ENCODE results near the gene RPS25.
"Not testable (repeated sequence)": the region's sequence is repeated elsewhere in the genome, so short reads cannot be mapped to it uniquely, and the experiment has no call there.

The RPS25 gene

DNA sequence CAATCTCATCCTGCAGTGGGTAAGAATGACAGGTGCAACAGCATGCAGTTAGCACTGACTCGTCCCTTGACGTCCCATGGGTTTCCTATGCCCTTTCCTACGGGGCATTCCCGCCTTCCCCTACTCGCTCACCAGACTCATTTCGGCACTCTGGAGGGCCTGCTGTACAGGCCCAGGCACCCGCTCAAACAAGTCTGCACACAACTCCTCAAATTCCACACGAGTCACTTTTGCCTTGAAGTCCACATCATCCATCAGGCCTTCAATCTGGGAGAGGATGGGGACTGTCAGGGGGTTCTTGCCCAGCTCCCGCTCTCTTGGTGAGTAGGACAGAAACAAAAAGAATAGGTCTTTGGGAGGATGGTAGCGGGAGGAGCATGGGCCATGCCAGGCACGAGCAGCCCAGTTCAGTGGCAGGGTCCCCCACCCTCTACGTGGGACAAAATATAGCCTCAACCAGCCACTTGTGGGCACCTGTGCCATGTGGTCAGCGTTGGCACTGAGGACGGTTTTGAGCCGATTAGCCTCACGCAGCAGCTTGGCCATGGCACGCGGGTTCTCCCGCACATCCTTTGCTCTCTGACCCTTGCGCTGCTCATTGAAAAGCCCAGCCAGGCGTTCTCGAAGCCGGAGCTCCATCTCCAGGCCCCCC lies 34.1 kb upstream of the RPS25 start:
- Histone ChIP-seq H3K9ac (ENCODE audit: low read length) (no peak overlapping the region), H3K4me3 (ENCODE audit: low read length) (no peak overlapping the region), H3K4me1 (ENCODE audit: control insufficient read depth, low read depth, low read length) (peaks cover 5% of the 10 kb centered on the region), H3K27me3 (ENCODE audit: control insufficient read depth, insufficient read depth, low read length) (no peaks in the 10 kb centered on the region), H3K36me3 (ENCODE audit: control insufficient read depth, low read depth, low read length) (peaks cover 77% of the 10 kb centered on the region), H3K27ac (ENCODE audit: low read length) (no peak overlapping the region), H3K9me3 (ENCODE audit: control insufficient read depth, low read depth, low read length) (no peaks in the 10 kb centered on the region)

DNA sequence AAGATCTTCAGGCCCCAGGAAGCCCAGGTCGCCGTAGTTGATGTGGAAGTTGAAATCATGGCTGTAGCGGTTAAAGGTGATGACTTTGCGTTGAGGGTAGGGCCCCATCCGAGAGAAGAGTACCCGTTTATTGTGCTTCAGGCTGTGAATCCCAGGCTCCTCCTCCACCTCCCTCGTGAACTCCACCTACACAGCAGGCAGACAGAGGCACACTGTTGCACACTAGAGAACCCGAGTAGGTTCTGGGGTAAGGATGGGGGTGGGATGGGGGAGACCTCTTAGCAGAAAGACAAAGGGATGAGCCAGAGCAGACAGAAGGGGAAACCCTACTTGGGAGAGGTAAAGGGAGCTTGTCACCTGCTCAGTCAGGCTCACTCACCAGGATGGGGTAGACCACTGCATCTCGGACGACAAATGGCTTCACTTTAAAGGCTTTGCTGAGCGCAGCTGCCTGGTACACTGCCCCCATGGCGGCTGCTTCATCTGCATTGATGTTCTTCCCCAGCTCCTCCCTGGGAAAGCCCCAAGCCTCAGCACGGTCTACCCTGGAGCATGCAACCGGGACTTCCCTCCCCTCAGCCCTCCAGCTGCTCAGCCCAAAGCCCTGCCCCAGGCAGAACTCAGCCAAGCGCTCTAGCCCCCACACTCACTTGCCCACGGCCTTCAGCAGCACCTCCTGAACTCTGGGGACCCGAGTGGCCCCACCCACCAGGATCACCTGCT lies 33.5 kb upstream of the RPS25 start:
- Histone ChIP-seq H3K27ac (ENCODE audit: low read length) (no peak overlapping the region), H3K27me3 (ENCODE audit: control insufficient read depth, insufficient read depth, low read length) (no peaks in the 10 kb centered on the region), H3K9ac (ENCODE audit: low read length) (no peak overlapping the region), H3K36me3 (ENCODE audit: control insufficient read depth, low read depth, low read length) (peaks cover 84% of the 10 kb centered on the region), H3K4me1 (ENCODE audit: control insufficient read depth, low read depth, low read length) (peaks cover 5% of the 10 kb centered on the region), H3K4me3 (ENCODE audit: low read length) (no peak overlapping the region), H3K9me3 (ENCODE audit: control insufficient read depth, low read depth, low read length) (no peaks in the 10 kb centered on the region)

DNA sequence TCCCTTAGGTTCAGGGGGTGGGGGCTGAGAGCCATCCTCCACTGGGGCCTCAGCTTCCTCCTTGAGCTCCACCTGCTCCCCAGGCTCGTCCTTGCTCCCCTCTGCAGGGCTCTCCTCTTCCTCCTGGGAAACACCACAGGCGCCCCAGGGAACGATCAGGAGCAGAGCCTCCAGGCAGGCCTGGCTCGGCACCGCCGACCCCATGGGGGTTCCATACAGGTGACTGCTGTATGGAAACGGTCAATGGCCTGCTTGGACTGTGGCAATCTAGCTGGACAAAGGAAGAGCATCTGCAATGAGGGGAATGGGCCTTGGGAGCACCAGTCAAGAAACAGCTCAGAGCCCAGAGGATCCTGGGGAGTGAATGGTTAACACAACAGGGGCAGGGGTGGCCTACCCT lies 30.9 kb upstream of the RPS25 start:
- peaks cover 83% of the 10 kb centered on the region for H3K36me3 ChIP-seq (ENCODE audit: control insufficient read depth, low read depth, low read length)
- peaks cover 4% of the 10 kb centered on the region for H3K4me1 ChIP-seq (ENCODE audit: control insufficient read depth, low read depth, low read length)
- no peak overlapping the region for H3K27ac ChIP-seq (ENCODE audit: low read length)
- H3K9ac ChIP-seq (ENCODE audit: low read length) = no peak overlapping the region
- H3K9me3 ChIP-seq (ENCODE audit: control insufficient read depth, low read depth, low read length) = no peaks in the 10 kb centered on the region
- H3K27me3 ChIP-seq (ENCODE audit: control insufficient read depth, insufficient read depth, low read length) = no peaks in the 10 kb centered on the region
- no peak overlapping the region for H3K4me3 ChIP-seq (ENCODE audit: low read length)

DNA sequence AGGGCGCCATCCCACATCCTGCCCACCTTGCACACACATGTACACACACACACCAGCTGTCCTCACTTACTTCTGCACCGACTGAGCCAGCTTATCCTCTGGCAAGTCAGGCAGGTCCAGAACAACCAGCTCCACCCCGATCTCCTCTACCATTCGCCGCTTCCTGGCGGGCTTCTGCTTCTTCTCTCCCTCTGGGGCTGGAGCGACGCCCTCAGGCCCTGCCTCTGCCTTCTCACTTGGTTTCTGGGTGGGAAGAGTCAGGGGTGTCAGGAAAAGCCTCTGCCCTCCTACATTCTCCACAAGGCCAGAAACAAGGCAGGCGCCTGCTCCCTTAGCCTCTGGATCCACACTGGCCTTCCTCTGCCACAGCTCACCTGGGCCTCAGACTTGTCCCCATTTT lies 30.5 kb upstream of the RPS25 start:
- H3K27me3 ChIP-seq (ENCODE audit: control insufficient read depth, insufficient read depth, low read length) = no peaks in the 10 kb centered on the region
- peaks cover 4% of the 10 kb centered on the region for H3K4me1 ChIP-seq (ENCODE audit: control insufficient read depth, low read depth, low read length)
- H3K9me3 ChIP-seq (ENCODE audit: control insufficient read depth, low read depth, low read length) = no peaks in the 10 kb centered on the region
- H3K27ac ChIP-seq (ENCODE audit: low read length) = no peak overlapping the region
- H3K9ac ChIP-seq (ENCODE audit: low read length) = no peak overlapping the region
- peaks cover 79% of the 10 kb centered on the region for H3K36me3 ChIP-seq (ENCODE audit: control insufficient read depth, low read depth, low read length)
- no peak overlapping the region for H3K4me3 ChIP-seq (ENCODE audit: low read length)

DNA sequence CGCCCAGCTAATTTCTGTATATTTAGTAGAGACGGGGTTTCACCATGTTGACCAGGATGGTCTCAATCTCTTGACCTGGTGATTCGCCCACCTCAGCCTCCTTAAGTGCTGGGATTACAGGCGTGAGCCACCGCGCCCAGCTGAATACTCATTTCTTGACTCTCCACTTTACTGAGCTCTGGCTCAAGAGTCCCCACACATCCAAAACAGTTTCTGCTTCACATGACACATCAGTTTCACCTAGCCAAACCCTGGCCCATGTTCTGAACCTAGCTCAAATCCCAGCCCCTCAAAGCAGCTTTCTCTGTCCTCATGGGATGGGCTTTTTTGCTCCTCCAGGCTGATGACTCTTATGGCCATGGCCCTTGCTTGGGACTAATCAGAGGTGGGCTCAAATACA lies 29.1 kb upstream of the RPS25 start:
- Histone ChIP-seq H3K4me3 (ENCODE audit: low read length) (no peak overlapping the region), H3K9ac (ENCODE audit: low read length) (no peak overlapping the region), H3K27ac (ENCODE audit: low read length) (no peak overlapping the region), H3K4me1 (ENCODE audit: control insufficient read depth, low read depth, low read length) (peaks cover 4% of the 10 kb centered on the region), H3K36me3 (ENCODE audit: control insufficient read depth, low read depth, low read length) (peaks cover 65% of the 10 kb centered on the region), H3K9me3 (ENCODE audit: control insufficient read depth, low read depth, low read length) (no peaks in the 10 kb centered on the region), H3K27me3 (ENCODE audit: control insufficient read depth, insufficient read depth, low read length) (no peaks in the 10 kb centered on the region)

DNA sequence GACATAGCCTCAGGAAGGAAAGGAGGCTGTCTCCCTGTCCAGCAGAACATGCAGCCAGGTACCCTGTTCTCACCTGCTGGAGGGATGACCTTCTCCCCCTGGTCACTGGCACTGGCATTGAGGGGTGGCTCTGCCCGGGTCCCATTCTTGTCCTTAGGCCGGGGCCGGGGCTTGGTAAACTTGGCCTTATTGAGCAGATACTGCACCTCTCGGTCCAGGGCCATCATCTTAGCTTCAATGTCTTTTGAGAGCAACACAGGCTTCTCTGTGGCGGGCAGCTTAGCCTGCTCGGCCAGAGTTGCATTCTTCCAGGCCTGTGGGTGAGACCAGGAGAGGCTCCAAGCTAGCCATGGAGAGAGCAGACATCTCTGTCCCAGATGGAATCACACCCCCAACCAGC lies 28.3 kb upstream of the RPS25 start:
- Histone ChIP-seq H3K36me3 (ENCODE audit: control insufficient read depth, low read depth, low read length) (peaks cover 57% of the 10 kb centered on the region), H3K4me3 (ENCODE audit: low read length) (no peak overlapping the region), H3K27ac (ENCODE audit: low read length) (no peak overlapping the region)

DNA sequence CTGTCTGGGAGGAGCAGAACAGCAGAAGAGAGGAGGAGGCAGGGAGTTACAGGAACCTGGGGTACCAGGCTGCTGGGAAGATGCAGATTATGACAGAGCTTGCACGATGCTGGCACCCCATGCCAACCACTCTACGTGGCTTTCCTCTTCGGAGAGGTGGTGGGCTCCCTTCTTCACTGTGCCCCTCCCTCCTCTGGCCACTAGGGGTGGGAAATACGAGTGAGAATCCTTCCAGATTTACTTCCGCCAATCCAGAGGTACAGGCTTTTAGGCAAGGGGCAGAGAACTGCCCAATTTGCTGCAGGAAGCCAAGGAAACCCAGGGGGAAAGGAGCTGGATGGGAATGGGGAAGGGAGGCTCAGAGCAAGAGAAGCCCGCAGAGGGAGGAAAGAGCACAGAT lies 26.6 kb upstream of the RPS25 start:
- peaks cover 42% of the 10 kb centered on the region for H3K36me3 ChIP-seq (ENCODE audit: control insufficient read depth, low read depth, low read length)

More for the DNA sequence above, 28.3 kb upstream of the RPS25 start:
- H3K4me1 ChIP-seq (ENCODE audit: control insufficient read depth, low read depth, low read length) = peaks cover 4% of the 10 kb centered on the region
- H3K27me3 ChIP-seq (ENCODE audit: control insufficient read depth, insufficient read depth, low read length) = no peaks in the 10 kb centered on the region
- no peak overlapping the region for H3K9ac ChIP-seq (ENCODE audit: low read length)
- H3K9me3 ChIP-seq (ENCODE audit: control insufficient read depth, low read depth, low read length) = no peaks in the 10 kb centered on the region

DNA sequence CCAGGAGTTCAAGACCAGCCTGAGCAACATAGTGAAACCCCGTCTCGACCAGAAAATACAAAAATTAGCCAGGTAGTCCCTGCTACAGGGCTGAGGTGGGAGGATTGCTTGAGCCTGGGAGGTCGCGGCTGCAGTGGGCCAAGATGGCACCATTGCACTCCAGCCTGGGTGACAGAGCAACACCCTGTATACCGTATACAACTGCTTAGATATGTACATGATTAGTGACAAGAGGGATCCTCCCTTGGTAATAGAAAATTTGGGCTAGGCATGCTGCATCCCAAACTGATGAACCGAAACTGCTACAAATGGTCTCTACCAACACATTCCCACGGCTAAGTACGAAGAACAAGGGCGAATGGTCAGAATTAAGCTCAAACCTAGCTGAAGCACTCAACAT lies 24.8 kb upstream of the RPS25 start:
- H3K27me3 ChIP-seq (ENCODE audit: control insufficient read depth, insufficient read depth, low read length) = no peaks in the 10 kb centered on the region

More for the DNA sequence above, 26.6 kb upstream of the RPS25 start:
- peaks cover 4% of the 10 kb centered on the region for H3K4me1 ChIP-seq (ENCODE audit: control insufficient read depth, low read depth, low read length)
- no peak overlapping the region for H3K27ac ChIP-seq (ENCODE audit: low read length)
- no peaks in the 10 kb centered on the region for H3K27me3 ChIP-seq (ENCODE audit: control insufficient read depth, insufficient read depth, low read length)
- H3K9me3 ChIP-seq (ENCODE audit: control insufficient read depth, low read depth, low read length) = no peaks in the 10 kb centered on the region
- no peak overlapping the region for H3K9ac ChIP-seq (ENCODE audit: low read length)
- no peak overlapping the region for H3K4me3 ChIP-seq (ENCODE audit: low read length)

DNA sequence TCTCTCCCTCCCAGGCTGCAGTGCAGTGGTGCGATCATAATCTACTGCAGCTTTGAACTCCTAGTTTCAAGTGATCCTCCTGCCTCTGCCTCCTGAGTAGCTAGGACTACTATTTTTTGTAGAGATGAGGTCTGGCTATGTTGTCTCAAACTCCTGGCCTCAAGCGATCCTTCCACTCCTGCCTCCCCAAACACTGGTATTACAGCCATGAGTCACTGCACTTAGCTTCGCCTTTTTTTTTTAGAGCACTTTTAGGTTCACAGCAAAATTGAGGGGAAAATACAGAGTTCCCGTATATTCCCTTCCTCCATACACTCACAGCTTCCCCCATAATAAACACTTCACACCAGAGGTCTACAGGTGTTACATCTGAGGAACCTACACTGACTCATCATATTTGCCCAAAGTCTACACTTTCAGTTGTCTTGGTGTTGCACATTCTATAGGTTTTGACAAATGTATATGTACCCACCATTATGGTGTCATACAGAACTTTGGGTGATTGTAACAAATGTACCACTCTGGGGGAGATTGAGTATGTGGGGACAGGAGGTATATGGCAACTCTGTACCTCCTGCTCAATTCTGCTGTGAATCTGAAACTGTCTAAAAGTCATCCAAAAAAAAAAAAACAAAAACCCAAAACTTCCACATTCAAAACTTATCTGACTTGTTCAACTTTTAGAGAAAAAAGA lies 23.8 kb upstream of the RPS25 start:
- H3K27me3 ChIP-seq (ENCODE audit: control insufficient read depth, insufficient read depth, low read length) = no peaks in the 10 kb centered on the region
- no peak overlapping the region for H3K27ac ChIP-seq (ENCODE audit: low read length)
- peaks cover 16% of the 10 kb centered on the region for H3K36me3 ChIP-seq (ENCODE audit: control insufficient read depth, low read depth, low read length)
- H3K9me3 ChIP-seq (ENCODE audit: control insufficient read depth, low read depth, low read length) = no peaks in the 10 kb centered on the region
- H3K4me3 ChIP-seq (ENCODE audit: low read length) = no peak overlapping the region
- H3K9ac ChIP-seq (ENCODE audit: low read length) = no peak overlapping the region
- peaks cover 4% of the 10 kb centered on the region for H3K4me1 ChIP-seq (ENCODE audit: control insufficient read depth, low read depth, low read length)

More for the DNA sequence above, 24.8 kb upstream of the RPS25 start:
- Histone ChIP-seq H3K36me3 (ENCODE audit: control insufficient read depth, low read depth, low read length) (peaks cover 25% of the 10 kb centered on the region), H3K27ac (ENCODE audit: low read length) (no peak overlapping the region), H3K9ac (ENCODE audit: low read length) (no peak overlapping the region), H3K4me1 (ENCODE audit: control insufficient read depth, low read depth, low read length) (peaks cover 4% of the 10 kb centered on the region), H3K9me3 (ENCODE audit: control insufficient read depth, low read depth, low read length) (no peaks in the 10 kb centered on the region), H3K4me3 (ENCODE audit: low read length) (no peak overlapping the region)

DNA sequence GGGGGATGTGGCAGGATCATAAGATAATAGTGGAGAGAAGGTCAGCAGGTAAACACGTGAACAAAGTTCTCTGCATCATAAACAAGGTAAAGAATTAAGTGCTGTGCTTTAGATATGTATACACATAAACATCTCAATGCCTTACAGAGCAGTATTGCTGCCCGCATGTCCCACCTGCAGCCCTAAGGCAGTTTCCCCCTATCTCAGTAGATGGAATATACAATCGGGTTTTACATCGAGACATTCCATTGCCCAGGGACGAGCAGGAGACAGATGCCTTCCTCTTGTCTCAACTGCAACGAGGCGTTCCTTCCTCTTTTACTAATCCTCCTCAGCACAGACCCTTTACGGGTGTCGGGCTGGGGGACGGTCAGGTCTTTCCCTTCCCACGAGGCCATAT lies 21.3 kb upstream of the RPS25 start:
- not testable (repeated sequence) for H3K27me3 ChIP-seq (ENCODE audit: control insufficient read depth, insufficient read depth, low read length); H3K4me3 ChIP-seq (ENCODE audit: low read length); H3K27ac ChIP-seq (ENCODE audit: low read length); H3K36me3 ChIP-seq (ENCODE audit: control insufficient read depth, low read depth, low read length); H3K9ac ChIP-seq (ENCODE audit: low read length); H3K9me3 ChIP-seq (ENCODE audit: control insufficient read depth, low read depth, low read length); H3K4me1 ChIP-seq (ENCODE audit: control insufficient read depth, low read depth, low read length)

DNA sequence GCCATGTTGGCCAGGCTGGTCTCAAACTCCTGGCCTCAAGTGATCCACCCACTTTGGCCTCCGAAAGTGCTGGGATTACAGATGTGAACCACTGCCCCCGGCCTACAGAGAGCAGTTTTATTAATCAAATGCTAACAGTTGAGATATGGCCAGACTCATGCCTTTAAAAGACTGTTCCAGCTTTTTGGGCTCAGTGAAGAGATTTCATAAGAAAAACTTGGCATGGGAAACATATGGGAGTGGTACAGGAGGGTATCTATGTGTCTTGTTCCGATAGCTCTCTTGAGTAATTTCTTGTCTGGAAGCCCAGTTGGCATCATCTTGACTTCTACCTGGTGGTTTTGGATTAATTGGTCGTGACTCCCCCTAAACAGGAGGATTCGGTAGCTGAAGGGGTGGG lies 20.7 kb upstream of the RPS25 start:
- Histone ChIP-seq H3K27me3 (ENCODE audit: control insufficient read depth, insufficient read depth, low read length) (no peaks in the 10 kb centered on the region), H3K4me1 (ENCODE audit: control insufficient read depth, low read depth, low read length) (no peaks in the 10 kb centered on the region), H3K9ac (ENCODE audit: low read length) (no peak overlapping the region), H3K36me3 (ENCODE audit: control insufficient read depth, low read depth, low read length) (no peaks in the 10 kb centered on the region), H3K27ac (ENCODE audit: low read length) (no peak overlapping the region), H3K9me3 (ENCODE audit: control insufficient read depth, low read depth, low read length) (no peaks in the 10 kb centered on the region), H3K4me3 (ENCODE audit: low read length) (no peak overlapping the region)
